Activated CD4-positive, alpha-beta memory T cell treated with anti-CD3 and anti-CD28 coated beads for 36 hours (primary cell): ENCODE results near the gene ATP7B. TPM values are rescaled to one million over a fixed set of nuclear protein-coding genes. Genes with fewer than 3 reads are reported as not detected.
A peak's percentile ranks its signal among the peaks of the same experiment; 100 is the strongest.
"Not testable (repeated sequence)": the region's sequence is repeated elsewhere in the genome, so short reads cannot be mapped to it uniquely, and the experiment has no call there.

Source experiments
- CTCF ChIA-PET: fragments of 350-600 bp; sonication (Branson Sonifier 250); formaldehyde crosslinking; loops from one replicate; lab custom pipeline; 2021; ENCODE audit warnings: antibody characterized with exemption, inconsistent platforms; lab: Charles Lee
- POLR2A ChIA-PET: fragments of 350-600 bp; sonication (Branson Sonifier 250); formaldehyde crosslinking; loops from one replicate; lab custom pipeline; 2021; ENCODE audit warnings: antibody characterized with exemption; lab: Charles Lee
- DNase-seq: peaks from one replicate; pipeline ENCODE4 v3.0.0-alpha.2; 2020
- H3K27ac Mint-ChIP-seq: one replicate; pipeline ENCODE4 v1.8.0; 2021; ENCODE audit warnings: mixed read lengths
- H3K27me3 Mint-ChIP-seq: one replicate; pipeline ENCODE4 v1.8.0; 2021; ENCODE audit warnings: mixed read lengths
- H3K36me3 Mint-ChIP-seq: one replicate; pipeline ENCODE4 v1.8.0; 2021; ENCODE audit warnings: mixed read lengths
- H3K4me1 Mint-ChIP-seq: one replicate; pipeline ENCODE4 v1.8.0; 2021; ENCODE audit warnings: low read depth, mixed read lengths
- H3K4me3 Mint-ChIP-seq: one replicate; pipeline ENCODE4 v1.8.0; 2021; ENCODE audit warnings: mild to moderate bottlenecking, mixed read lengths
- H3K9me3 Mint-ChIP-seq: one replicate; pipeline ENCODE4 v1.8.0; 2021; ENCODE audit warnings: mixed read lengths
- intact Hi-C: fragments of 100-400 bp; cut with micrococcal nuclease; formaldehyde crosslinking; loops from one replicate; pipeline ENCODE4 v1.15.1; 2023
- total RNA-seq, 2 experiments: library from RNA; stranded (reverse); gene quantifications; one replicate each; pipeline ENCODE4 v1.2.3, GENCODE V29; 2021

Gene ATP7B
- total RNA-seq, 2 experiments from 2014 or later = 0.86 to 1.5 TPM

DNA sequence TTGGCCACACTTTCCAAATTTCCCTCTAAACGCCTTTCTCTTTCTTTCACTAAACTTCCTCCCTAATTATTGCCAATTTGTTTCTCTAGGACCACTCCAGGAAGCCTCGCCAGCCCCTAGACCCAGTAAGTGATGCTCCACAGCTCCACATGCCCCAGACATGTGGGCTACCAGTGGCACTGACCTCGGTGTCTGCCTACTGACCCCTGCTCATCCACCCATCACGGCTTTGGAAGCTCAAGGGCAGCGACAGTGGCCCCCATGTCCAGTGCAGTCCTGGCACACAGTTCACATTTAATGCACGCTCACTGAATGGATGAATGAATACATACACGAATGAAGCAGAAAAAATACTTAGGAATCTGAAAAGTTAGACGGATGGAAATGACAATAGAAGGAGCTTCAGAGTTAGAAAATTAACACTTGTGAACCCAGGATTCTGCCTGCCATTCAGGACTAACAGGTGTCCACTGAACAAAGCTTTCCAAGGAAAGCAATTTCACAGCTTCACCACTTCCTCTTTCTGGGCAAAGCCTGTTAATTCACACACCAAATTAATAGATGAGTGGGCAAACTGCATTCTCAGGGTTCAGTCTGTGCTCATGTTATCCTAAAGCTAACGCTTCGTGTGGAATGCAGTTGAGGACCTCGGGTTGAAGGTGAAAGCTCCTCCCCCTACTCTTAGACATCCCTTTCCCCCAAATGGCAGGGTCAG lies 98.6 kb downstream of the ATP7B start:
- intact Hi-C loops = no loop called here
- Mint-ChIP-seq H3K27me3 (peaks cover 12% of the 10 kb centered on the region), H3K9me3 (no peaks in the 10 kb centered on the region), H3K36me3 (no peaks in the 10 kb centered on the region), H3K27ac (no peak overlapping the region), H3K4me1 (peaks cover 25% of the 10 kb centered on the region), H3K4me3 (no peak overlapping the region)
- POLR2A ChIA-PET = no interaction called here
- no peak for DNase-seq
- CTCF ChIA-PET = interaction anchor here (0.9 to 1.8 kb wide), 3 partner anchors 11 to 63 kb away, joined by 3 to 4 read pairs (median 3); no protein-coding TSS in a partner anchor

GRCh38 chr13:51912091-51912490 lies 99.2 kb downstream of the ATP7B start:
- H3K4me3 Mint-ChIP-seq = no peak overlapping the region
- intact Hi-C loops = no loop called here
- POLR2A ChIA-PET = no interaction called here

GRCh38 chr13:51910508-51910907 lies 100.7 kb downstream of the ATP7B start:
- H3K4me1 Mint-ChIP-seq = peaks cover 30% of the 10 kb centered on the region
- POLR2A ChIA-PET = no interaction called here
- intact Hi-C loops = no loop called here
- no peaks in the 10 kb centered on the region for H3K9me3 Mint-ChIP-seq
- H3K4me3 Mint-ChIP-seq = no peak overlapping the region
- H3K27me3 Mint-ChIP-seq = peaks cover 17% of the 10 kb centered on the region
- DNase-seq = no peak
- H3K36me3 Mint-ChIP-seq = no peaks in the 10 kb centered on the region
- H3K27ac Mint-ChIP-seq = no peak overlapping the region
- CTCF ChIA-PET = interaction anchor here (0.5 to 2.0 kb wide), 3 partner anchors 15 to 95 kb away, joined by 3 to 8 read pairs (median 3); no protein-coding TSS in a partner anchor

More at GRCh38 chr13:51912091-51912490, 99.2 kb downstream of the ATP7B start:
- H3K27me3 Mint-ChIP-seq = peaks cover 13% of the 10 kb centered on the region
- H3K9me3 Mint-ChIP-seq = no peaks in the 10 kb centered on the region
- H3K27ac Mint-ChIP-seq = no peak overlapping the region
- no peak for DNase-seq
- no peaks in the 10 kb centered on the region for H3K36me3 Mint-ChIP-seq
- CTCF ChIA-PET = no interaction called here
- H3K4me1 Mint-ChIP-seq = peaks cover 30% of the 10 kb centered on the region

DNA sequence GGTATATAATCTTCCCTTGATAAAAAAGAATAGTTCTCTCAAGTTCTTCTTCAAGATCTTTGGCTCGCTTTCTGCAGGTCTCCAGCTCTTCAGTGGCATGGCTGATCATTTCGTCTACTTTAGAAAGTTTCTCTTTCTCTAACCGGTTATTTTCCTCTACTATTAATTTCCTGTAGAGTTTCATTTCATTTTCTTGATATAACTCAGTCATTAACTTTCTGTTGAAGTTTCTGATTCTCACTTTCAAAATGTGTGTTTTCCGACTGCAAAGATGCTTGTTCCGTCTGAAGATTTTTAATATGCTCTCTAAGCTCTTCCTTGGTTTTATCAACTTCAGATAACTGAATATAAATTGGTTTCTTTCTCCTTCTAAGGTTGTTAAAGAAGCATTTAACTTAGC lies 102.0 kb downstream of the ATP7B start:
- peak overlapping the region; percentile 4 for H3K27ac Mint-ChIP-seq
- H3K36me3 Mint-ChIP-seq, DNase-seq, H3K4me3 Mint-ChIP-seq, H3K9me3 Mint-ChIP-seq: not testable (repeated sequence)
- intact Hi-C loops = loop anchor here (2.0 kb wide), 1 partner anchor 86 kb away; no protein-coding TSS in a partner anchor
- peaks cover 30% of the 10 kb centered on the region for H3K4me1 Mint-ChIP-seq
- POLR2A ChIA-PET = interaction anchor here (0.7 to 0.8 kb wide), 2 partner anchors 285 to 1987 kb away, joined by 3 read pairs; no protein-coding TSS in a partner anchor
- CTCF ChIA-PET = interaction anchor here (0.6 to 2.0 kb wide), 5 partner anchors 10 to 219 kb away, joined by 3 to 8 read pairs (median 3); no protein-coding TSS in a partner anchor
- H3K27me3 Mint-ChIP-seq = peaks cover 18% of the 10 kb centered on the region

DNA sequence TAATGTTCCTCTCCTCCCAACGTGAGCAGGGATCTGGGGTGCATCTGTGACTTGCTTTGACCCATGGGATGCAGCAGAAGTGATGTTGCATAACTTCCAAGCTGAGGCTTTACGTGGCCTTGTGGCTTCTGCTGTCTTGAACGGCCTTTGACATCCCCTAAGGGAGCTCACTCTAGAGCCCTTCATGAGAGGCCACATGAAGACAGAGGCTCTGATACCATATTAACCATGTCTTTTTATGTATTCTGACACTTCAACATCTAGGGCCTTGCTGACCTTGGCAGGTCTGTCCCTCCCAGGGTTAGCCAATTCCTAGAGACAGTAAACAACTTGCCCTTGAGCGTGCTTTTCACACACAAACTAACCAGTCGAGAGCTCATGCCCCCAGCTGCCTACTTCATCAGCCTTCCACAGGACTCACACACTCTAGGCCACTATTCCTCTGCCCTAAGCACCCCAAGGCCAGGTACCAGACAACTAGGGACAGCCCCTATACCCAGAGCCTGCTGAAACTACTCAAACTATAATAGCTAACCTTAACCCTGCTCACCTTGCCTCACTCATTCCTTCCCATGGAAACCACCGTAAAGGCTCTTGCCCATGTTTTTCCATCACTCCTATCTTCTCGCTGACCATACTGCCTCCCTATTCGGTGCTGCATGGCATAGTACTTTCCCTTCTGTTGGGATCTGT lies 104.1 kb downstream of the ATP7B start:
- Mint-ChIP-seq H3K27me3 (peaks cover 18% of the 10 kb centered on the region), H3K27ac (no peak overlapping the region), H3K9me3 (no peaks in the 10 kb centered on the region), H3K4me3 (no peak overlapping the region), H3K36me3 (no peaks in the 10 kb centered on the region), H3K4me1 (peaks cover 30% of the 10 kb centered on the region)
- POLR2A ChIA-PET = no interaction called here
- intact Hi-C loops = no loop called here
- CTCF ChIA-PET = interaction anchor here (2.0 kb wide), 1 partner anchor 11 kb away, joined by 5 read pairs; no protein-coding TSS in a partner anchor
- DNase-seq = no peak

DNA sequence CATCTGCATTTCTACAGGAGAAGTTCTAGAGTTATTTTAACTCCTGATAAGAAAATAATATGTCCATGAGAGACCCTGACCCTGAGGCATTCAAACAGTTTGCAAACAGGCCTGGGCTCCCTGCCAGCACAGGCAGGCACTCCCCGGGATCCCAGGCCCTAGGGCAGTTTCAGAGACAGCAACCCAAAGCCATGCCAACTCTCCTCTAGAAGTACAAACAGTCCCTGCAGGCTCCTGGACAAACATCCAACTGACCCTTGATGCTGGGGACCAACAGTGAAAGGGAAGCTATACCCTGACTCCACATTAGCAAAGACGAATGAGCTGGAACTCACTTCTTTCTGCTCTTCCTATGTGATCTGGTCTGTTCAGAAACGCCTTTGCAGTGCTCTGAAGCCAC lies 104.7 kb downstream of the ATP7B start:
- DNase-seq = no peak
- Mint-ChIP-seq H3K36me3 (no peaks in the 10 kb centered on the region), H3K27me3 (peaks cover 15% of the 10 kb centered on the region), H3K9me3 (no peaks in the 10 kb centered on the region), H3K4me3 (no peak overlapping the region), H3K27ac (no peak overlapping the region), H3K4me1 (peaks cover 30% of the 10 kb centered on the region)
- ChIA-PET CTCF (interaction anchor here (2.0 kb wide), 1 partner anchor 11 kb away, joined by 5 read pairs; no protein-coding TSS in a partner anchor), POLR2A (no interaction called here)
- intact Hi-C loops = no loop called here

- no peak overlapping the region for H3K4me3 Mint-ChIP-seq
- ChIA-PET POLR2A (no interaction called here), CTCF (interaction anchor here (2.0 kb wide), 1 partner anchor 10 kb away, joined by 5 read pairs; no protein-coding TSS in a partner anchor)
- intact Hi-C loops = no loop called here
- peaks cover 30% of the 10 kb centered on the region for H3K4me1 Mint-ChIP-seq
- H3K36me3 Mint-ChIP-seq = no peaks in the 10 kb centered on the region
- no peak overlapping the region for H3K27ac Mint-ChIP-seq
- peaks cover 12% of the 10 kb centered on the region for H3K27me3 Mint-ChIP-seq
- no peaks in the 10 kb centered on the region for H3K9me3 Mint-ChIP-seq
- DNase-seq = no peak
Observed at GRCh38 chr13:51905787-51906186, 105.5 kb downstream of the ATP7B start.

DNA sequence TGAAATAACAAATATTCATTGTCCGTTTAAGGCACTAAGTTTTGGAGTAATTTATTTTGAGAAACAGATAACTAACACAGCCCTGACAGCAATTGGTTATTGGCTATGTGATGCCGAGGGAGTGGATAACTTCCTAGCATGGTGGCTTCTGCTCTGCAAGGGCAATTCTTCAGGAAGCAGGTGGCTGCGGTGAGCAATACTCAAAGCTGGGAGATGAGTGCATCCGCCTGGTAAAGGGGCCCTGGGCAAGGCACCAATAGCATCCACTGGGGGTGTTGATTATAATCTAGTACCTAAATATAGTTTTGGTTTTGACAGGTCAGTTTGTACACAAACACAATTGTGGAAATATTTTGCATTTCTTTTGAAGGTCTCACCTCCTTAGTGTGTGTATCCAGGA lies 108.5 kb downstream of the ATP7B start:
- no peak overlapping the region for H3K4me3 Mint-ChIP-seq
- POLR2A ChIA-PET = no interaction called here
- no peaks in the 10 kb centered on the region for H3K9me3 Mint-ChIP-seq
- peaks cover 6% of the 10 kb centered on the region for H3K4me1 Mint-ChIP-seq
- no peak overlapping the region for H3K27ac Mint-ChIP-seq
- peak; percentile 14 for DNase-seq
- peaks cover 12% of the 10 kb centered on the region for H3K27me3 Mint-ChIP-seq
- H3K36me3 Mint-ChIP-seq = no peaks in the 10 kb centered on the region
- CTCF ChIA-PET = no interaction called here
- intact Hi-C loops = no loop called here

GRCh38 chr13:51900471-51900870 lies 110.8 kb downstream of the ATP7B start:
- H3K27me3 Mint-ChIP-seq = peaks cover 10% of the 10 kb centered on the region
- H3K4me3 Mint-ChIP-seq = no peak overlapping the region
- no peak for DNase-seq
- CTCF ChIA-PET = no interaction called here
- intact Hi-C loops = no loop called here
- H3K36me3 Mint-ChIP-seq = no peaks in the 10 kb centered on the region
- no peak overlapping the region for H3K27ac Mint-ChIP-seq
- POLR2A ChIA-PET = no interaction called here
- no peaks in the 10 kb centered on the region for H3K9me3 Mint-ChIP-seq
- no peaks in the 10 kb centered on the region for H3K4me1 Mint-ChIP-seq

- Mint-ChIP-seq H3K9me3 (no peaks in the 10 kb centered on the region), H3K36me3 (no peaks in the 10 kb centered on the region), H3K4me1 (no peaks in the 10 kb centered on the region), H3K27ac (no peak overlapping the region), H3K4me3 (no peak overlapping the region), H3K27me3 (peaks cover 12% of the 10 kb centered on the region)
- intact Hi-C loops = loop anchor here (1.0 kb wide), 2 partner anchors 105 to 231 kb away; no protein-coding TSS in a partner anchor
- ChIA-PET POLR2A (no interaction called here), CTCF (interaction anchor here (0.6 to 4.3 kb wide), 17 partner anchors 9 to 554 kb away, joined by 3 to 47 read pairs (median 3); partner anchors contain the start of genes ALG11, NEK5 and TMEM272)
- peak; percentile 66 for DNase-seq
Observed at GRCh38 chr13:51895906-51896888, 115.1 kb downstream of the ATP7B start.

- ChIA-PET POLR2A (no interaction called here), CTCF (interaction anchor here (0.8 to 4.3 kb wide), 5 partner anchors 11 to 233 kb away, joined by 3 to 47 read pairs (median 3); partner anchors contain the start of genes NEK5 and TMEM272)
- DNase-seq = no peak
- Mint-ChIP-seq H3K4me1 (no peaks in the 10 kb centered on the region), H3K4me3 (no peak overlapping the region), H3K36me3 (no peaks in the 10 kb centered on the region), H3K27me3 (peaks cover 12% of the 10 kb centered on the region), H3K9me3 (no peaks in the 10 kb centered on the region), H3K27ac (no peak overlapping the region)
- intact Hi-C loops = no loop called here
Observed at GRCh38 chr13:51894239-51894638, 117.0 kb downstream of the ATP7B start.
